ENCODE data around the gene WDR82.

The WDR82 gene

GRCh38 chr3:52218937-52219650 lies 59.4 kb downstream of the WDR82 start:
- in situ Hi-C loops (cut with MboI; ENCODE audit: low sequenced_read_pairs, unreplicated experiment), result no loop called here
- DNase-seq (ENCODE audit: low spot score), result no peak
- no peak for TF ChIP-seq CTCF (IDR thresholded peaks at IDR 0.05; ENCODE audit: borderline replicate concordance, control extremely low read depth, extremely low read depth, insufficient read depth, missing control alignments)

GRCh38 chr3:52218454-52218853 lies 60.0 kb downstream of the WDR82 start:
- in situ Hi-C loops (cut with MboI; ENCODE audit: low sequenced_read_pairs, unreplicated experiment), result no loop called here
- no peak for TF ChIP-seq CTCF (IDR thresholded peaks at IDR 0.05; ENCODE audit: borderline replicate concordance, control extremely low read depth, extremely low read depth, insufficient read depth, missing control alignments)
- DNase-seq (ENCODE audit: low spot score), result no peak

GRCh38 chr3:52218026-52218425 lies 60.4 kb downstream of the WDR82 start:
- no peak for TF ChIP-seq CTCF (IDR thresholded peaks at IDR 0.05; ENCODE audit: borderline replicate concordance, control extremely low read depth, extremely low read depth, insufficient read depth, missing control alignments)
- in situ Hi-C loops (cut with MboI; ENCODE audit: low sequenced_read_pairs, unreplicated experiment), result no loop called here
- no peak for DNase-seq (ENCODE audit: low spot score)

- TF ChIP-seq CTCF (IDR thresholded peaks at IDR 0.05; ENCODE audit: borderline replicate concordance, control extremely low read depth, extremely low read depth, insufficient read depth, missing control alignments), result no peak
These were observed 61.0 kb downstream of the WDR82 start for GRCh38 chr3:52217409-52217805.

GRCh38 chr3:52216585-52217408 lies 61.7 kb downstream of the WDR82 start:
- TF ChIP-seq CTCF (IDR thresholded peaks at IDR 0.05; ENCODE audit: borderline replicate concordance, control extremely low read depth, extremely low read depth, insufficient read depth, missing control alignments), result no peak
- no peak for DNase-seq (ENCODE audit: low spot score)
- in situ Hi-C loops (cut with MboI; ENCODE audit: low sequenced_read_pairs, unreplicated experiment), result no loop called here

More at GRCh38 chr3:52217409-52217805, 61.0 kb downstream of the WDR82 start:
- DNase-seq (ENCODE audit: low spot score), result no peak
- in situ Hi-C loops (cut with MboI; ENCODE audit: low sequenced_read_pairs, unreplicated experiment), result no loop called here

GRCh38 chr3:52215351-52215750 lies 63.1 kb downstream of the WDR82 start:
- in situ Hi-C loops (cut with MboI; ENCODE audit: low sequenced_read_pairs, unreplicated experiment), result no loop called here
- no peak for DNase-seq (ENCODE audit: low spot score)
- no peak for TF ChIP-seq CTCF (IDR thresholded peaks at IDR 0.05; ENCODE audit: borderline replicate concordance, control extremely low read depth, extremely low read depth, insufficient read depth, missing control alignments)
